Left renal pelvis (tissue), 4 donors: ENCODE data around the gene WDR19. TPM values are rescaled to one million over a fixed set of nuclear protein-coding genes. Genes with fewer than 3 reads are reported as not detected.
"Not testable (repeated sequence)": the region's sequence is repeated elsewhere in the genome, so short reads cannot be mapped to it uniquely, and the experiment has no call there.

Experiments
- DNase-seq, 4 donors: peaks; one replicate each; pipeline ENCODE4 v3.0.0-alpha.2; 2013; ENCODE audit warnings: low read depth in 4 of 4, low spot score in 3 of 4
- polyA plus RNA-seq, 4 donors: library from polyadenylated mRNA; unstranded; fragments of 120-200 nt; gene quantifications; one replicate each; pipeline ENCODE4 v1.2.1, GENCODE V29; 2013; ENCODE audit not compliant: insufficient read length in 4 of 4

The WDR19 gene
- polyA plus RNA-seq = 100 to 1,000 TPM in 1 of 4 donors, 10 to 100 TPM in 3; 46.6 to 111 (median 87.5) TPM

- peak; percentile 96 to 99 (median 98) for DNase-seq
These were observed at the start of gene WDR19 for GRCh38 chr4:39181905-39182638. Gene WDR19 (plus strand): TSS chr4:39182529. CDS start chr4:39182558, 29 bp downstream.

GRCh38 chr4:39133623-39134022, 48.7 kb upstream of the WDR19 start:
- no peak for DNase-seq

- no peak for DNase-seq
These were observed 47.5 kb upstream of the WDR19 start for GRCh38 chr4:39134683-39135306.

GRCh38 chr4:39138227-39138626, 44.1 kb upstream of the WDR19 start:
- not testable (repeated sequence) for DNase-seq

GRCh38 chr4:39146211-39146610, 36.1 kb upstream of the WDR19 start:
- DNase-seq = no peak

- DNase-seq = no peak
These were observed 28.3 kb upstream of the WDR19 start for GRCh38 chr4:39154009-39154408.

- no peak for DNase-seq
These were observed 24.8 kb upstream of the WDR19 start for GRCh38 chr4:39157520-39157919.

- no peak for DNase-seq
These were observed 16.2 kb upstream of the WDR19 start for GRCh38 chr4:39166177-39166576.

GRCh38 chr4:39166669-39167068, 15.7 kb upstream of the WDR19 start:
- DNase-seq = no peak

- no peak for DNase-seq
These were observed 12.9 kb upstream of the WDR19 start for GRCh38 chr4:39169426-39169825.

- no peak for DNase-seq
These were observed 12.0 kb upstream of the WDR19 start for GRCh38 chr4:39170301-39170700.

- no peak for DNase-seq
These were observed 3.6 kb upstream of the WDR19 start for GRCh38 chr4:39178706-39179105.

GRCh38 chr4:39179681-39180080, 2.6 kb upstream of the WDR19 start:
- DNase-seq = no peak

GRCh38 chr4:39180629-39181028, 1.7 kb upstream of the WDR19 start:
- not testable (repeated sequence) for DNase-seq

GRCh38 chr4:39181520-39181904, 817 bp upstream of the WDR19 start:
- DNase-seq = no peak

GRCh38 chr4:39201963-39202362, 19.6 kb downstream of the WDR19 start:
- no peak for DNase-seq

GRCh38 chr4:39204543-39204942, 22.2 kb downstream of the WDR19 start:
- no peak for DNase-seq

- DNase-seq = no peak
These were observed 22.7 kb downstream of the WDR19 start for GRCh38 chr4:39205000-39205399.

GRCh38 chr4:39205476-39205875, 23.1 kb downstream of the WDR19 start:
- DNase-seq = no peak

- DNase-seq = no peak
These were observed 45.6 kb downstream of the WDR19 start for GRCh38 chr4:39227906-39228305.

GRCh38 chr4:39228377-39228776, 46.0 kb downstream of the WDR19 start:
- no peak for DNase-seq

- DNase-seq = no peak
These were observed 48.1 kb downstream of the WDR19 start for GRCh38 chr4:39230462-39230861.
